ENCODE results near the gene PIK3CA. TPM values are rescaled to one million over a fixed set of nuclear protein-coding genes. Genes with fewer than 3 reads are reported as not detected.
"Not testable (repeated sequence)": the region's sequence is repeated elsewhere in the genome, so short reads cannot be mapped to it uniquely, and the experiment has no call there.

The PIK3CA gene
- 18.1 TPM for total RNA-seq
- long read RNA-seq, full-length matches to known transcripts = 8 of 20 reads
- long read RNA-seq, partial matches to known transcripts = 8 of 20 reads
- long read RNA-seq, other reads (novel, unspliced or antisense) = 4 of 20 reads

- DNase-seq = peak; percentile 95
- intact Hi-C loops (cut with DNase I) = loop anchor here (5.0 kb wide), 1 partner anchor 174 kb away; the partner anchor contains the start of gene ZNF639
- peak; percentile 97 for ATAC-seq (ENCODE audit: poor library complexity)
These were observed at the start of gene PIK3CA for GRCh38 chr3:179147873-179148615. Gene PIK3CA (plus strand): TSS chr3:179148357. CDS start chr3:179198826, 50,469 bp downstream.

GRCh38 chr3:179098388-179099077 is 49.6 kb upstream of the PIK3CA start:
- ATAC-seq (ENCODE audit: poor library complexity) = no peak
- intact Hi-C loops (cut with DNase I) = no loop called here
- no peak for DNase-seq

DNA sequence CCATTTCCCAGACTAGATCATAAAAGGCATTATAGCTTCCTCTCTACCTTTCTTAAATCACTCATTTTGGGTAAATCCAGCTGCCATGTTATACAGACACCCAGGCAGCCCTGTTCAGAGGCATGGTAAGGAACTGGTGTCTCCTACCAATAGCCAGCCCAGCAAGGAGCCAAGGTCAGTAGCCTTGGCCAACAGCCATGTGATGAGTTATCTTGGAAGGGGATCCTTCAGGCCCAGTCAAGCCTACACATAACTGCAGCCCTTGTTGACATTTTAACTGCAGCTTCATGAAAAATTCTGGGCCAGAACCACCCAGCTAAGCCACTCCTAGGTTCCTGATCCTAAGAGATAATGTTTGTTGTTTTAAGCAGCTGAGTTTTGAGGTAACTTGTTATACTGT is 47.5 kb upstream of the PIK3CA start:
- ATAC-seq (ENCODE audit: poor library complexity) (no peak), DNase-seq (no peak)
- intact Hi-C loops (cut with DNase I) = no loop called here

GRCh38 chr3:179105881-179106280 is 42.3 kb upstream of the PIK3CA start:
- no peak for DNase-seq
- intact Hi-C loops (cut with DNase I) = loop anchor here (2.0 kb wide), 1 partner anchor 211 kb away; no protein-coding TSS in a partner anchor
- ATAC-seq (ENCODE audit: poor library complexity) = no peak

- intact Hi-C loops (cut with DNase I) = no loop called here
These were observed 40.5 kb upstream of the PIK3CA start for GRCh38 chr3:179107617-179108016.

GRCh38 chr3:179108086-179108485 is 40.1 kb upstream of the PIK3CA start:
- DNase-seq (no peak), ATAC-seq (ENCODE audit: poor library complexity) (no peak)
- intact Hi-C loops (cut with DNase I) = no loop called here

More at GRCh38 chr3:179107617-179108016, 40.5 kb upstream of the PIK3CA start:
- DNase-seq (no peak), ATAC-seq (ENCODE audit: poor library complexity) (no peak)

- ATAC-seq (ENCODE audit: poor library complexity) = no peak
- DNase-seq = no peak
- intact Hi-C loops (cut with DNase I) = no loop called here
These were observed 34.3 kb upstream of the PIK3CA start for GRCh38 chr3:179113903-179114302.

GRCh38 chr3:179115444-179115843 is 32.7 kb upstream of the PIK3CA start:
- DNase-seq; intact Hi-C loops (cut with DNase I); ATAC-seq (ENCODE audit: poor library complexity): not testable (repeated sequence)

DNA sequence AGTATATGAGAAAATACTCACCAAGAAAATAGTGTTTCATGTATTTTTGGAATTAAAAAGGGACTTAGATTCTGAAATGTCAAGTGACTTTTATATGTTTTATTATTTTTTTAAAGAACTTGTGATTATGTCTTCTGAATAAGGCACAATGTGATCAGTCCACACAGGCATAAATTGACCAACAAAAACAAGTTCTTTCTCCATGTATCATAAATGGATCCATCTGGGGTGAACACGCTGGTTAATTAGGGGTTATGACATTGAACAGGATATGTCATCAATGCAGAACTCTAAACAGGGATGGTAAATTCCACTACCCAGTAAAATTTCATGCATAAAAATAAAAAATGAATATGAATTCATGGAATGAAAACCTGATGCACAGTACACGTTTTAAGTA is 31.3 kb upstream of the PIK3CA start:
- DNase-seq (no peak), ATAC-seq (ENCODE audit: poor library complexity) (no peak)
- intact Hi-C loops (cut with DNase I) = no loop called here

- DNase-seq; intact Hi-C loops (cut with DNase I); ATAC-seq (ENCODE audit: poor library complexity): not testable (repeated sequence)
These were observed 15.8 kb upstream of the PIK3CA start for GRCh38 chr3:179132191-179132890.

GRCh38 chr3:179133575-179133974 is 14.6 kb upstream of the PIK3CA start:
- DNase-seq (no peak), ATAC-seq (ENCODE audit: poor library complexity) (no peak)
- intact Hi-C loops (cut with DNase I) = no loop called here

GRCh38 chr3:179136195-179136594 is 12.0 kb upstream of the PIK3CA start:
- DNase-seq = no peak
- intact Hi-C loops (cut with DNase I) = no loop called here
- ATAC-seq (ENCODE audit: poor library complexity) = no peak

DNA sequence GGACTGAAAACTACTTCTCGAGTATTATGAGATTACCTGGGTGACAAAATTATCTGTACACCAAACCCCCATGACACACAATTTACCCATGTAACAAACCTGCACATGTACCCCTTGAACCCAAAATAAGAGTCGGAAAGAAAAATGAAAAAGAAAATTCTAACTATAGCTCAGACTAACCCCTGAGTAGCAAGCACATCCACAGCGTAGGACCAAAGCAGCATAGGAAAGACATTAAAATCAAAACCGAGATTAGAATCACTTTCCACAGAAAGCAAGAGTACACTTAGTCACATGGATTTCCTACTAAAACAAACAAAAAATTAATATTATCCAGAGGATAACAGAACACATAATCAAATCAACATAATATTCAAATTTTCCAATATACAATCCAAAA is 6.3 kb upstream of the PIK3CA start:
- DNase-seq (no peak), ATAC-seq (ENCODE audit: poor library complexity) (no peak)
- intact Hi-C loops (cut with DNase I) = no loop called here

GRCh38 chr3:179146911-179147513 is 1.1 kb upstream of the PIK3CA start:
- peak; percentile 75 for ATAC-seq (ENCODE audit: poor library complexity)
- intact Hi-C loops (cut with DNase I) = loop anchor here (5.0 kb wide), 1 partner anchor 175 kb away; the partner anchor contains the start of gene ZNF639

GRCh38 chr3:179147514-179147872 is 664 bp upstream of the PIK3CA start:
- intact Hi-C loops (cut with DNase I) = loop anchor here (5.0 kb wide), 1 partner anchor 175 kb away; the partner anchor contains the start of gene ZNF639
- peak; percentile 48 for DNase-seq

More at GRCh38 chr3:179146911-179147513, 1.1 kb upstream of the PIK3CA start:
- no peak for DNase-seq

DNA sequence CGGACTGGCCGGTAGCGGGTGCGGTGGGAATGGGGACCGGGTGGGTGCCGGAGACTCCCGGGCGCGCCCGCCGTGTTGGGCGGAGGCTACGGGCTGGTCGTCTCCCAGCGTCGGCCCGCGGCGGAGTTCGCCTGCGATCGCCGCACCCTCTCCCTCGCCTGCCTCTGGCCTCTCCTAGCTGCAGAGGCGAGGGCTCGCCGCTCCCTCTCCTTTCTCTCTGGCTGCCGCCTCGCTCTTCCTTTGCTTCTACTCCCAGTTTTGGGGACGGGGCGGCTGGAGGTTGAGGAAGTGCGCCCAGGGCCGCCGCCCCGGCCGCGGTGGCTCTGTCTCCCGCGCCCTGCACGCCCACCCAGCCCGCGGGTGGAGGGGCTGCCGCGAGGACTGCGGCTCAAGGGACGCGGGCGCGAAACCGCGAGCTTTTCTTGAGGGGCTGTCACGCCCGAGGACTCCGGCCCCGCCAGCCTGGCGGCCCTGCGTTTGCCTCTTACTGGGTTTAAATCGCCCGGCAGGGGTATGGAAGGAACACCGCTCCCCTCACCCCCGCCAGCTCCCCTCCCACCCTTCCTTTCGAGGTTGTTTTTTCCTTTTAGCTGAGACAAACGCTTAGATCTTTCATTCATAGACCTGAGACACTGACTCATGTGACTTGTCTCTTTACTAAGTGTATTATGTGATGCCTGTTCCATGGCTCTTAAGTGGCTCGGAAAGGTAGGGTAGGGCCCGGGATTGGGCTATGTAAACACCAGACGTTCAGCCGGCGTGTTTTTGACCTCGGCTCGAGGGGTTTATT is 654 bp downstream of the PIK3CA start:
- ATAC-seq (ENCODE audit: poor library complexity) (peak; percentile 51), DNase-seq (peak; percentile 66)
- intact Hi-C loops (cut with DNase I) = loop anchor here (5.0 kb wide), 1 partner anchor 173 kb away; the partner anchor contains the start of gene ZNF639

More at GRCh38 chr3:179147514-179147872, 664 bp upstream of the PIK3CA start:
- ATAC-seq (ENCODE audit: poor library complexity) = peak; percentile 26

GRCh38 chr3:179149406-179149867 is 1.3 kb downstream of the PIK3CA start:
- intact Hi-C loops (cut with DNase I) = loop anchor here (5.0 kb wide), 1 partner anchor 173 kb away; the partner anchor contains the start of gene ZNF639
- no peak for ATAC-seq (ENCODE audit: poor library complexity)
- no peak for DNase-seq

All from Right ventricle myocardium superior (tissue), 1 donor.